DND-41 (cell line): ENCODE results near the gene ADAMTS12.
A peak's percentile ranks its signal among the peaks of the same experiment; 100 is the strongest.

Source experiments
- ATAC-seq: fragments of 200-7000 bp; cut with Tn5 transposase; 3 replicates; pipeline ENCODE4 v1.9.1; 2021; ENCODE audit warnings: low read depth; ENCODE audit not compliant: insufficient read depth
- DNase-seq: peaks from one replicate; pipeline ENCODE4 v3.0.0-alpha.2; 2020
- H2AFZ ChIP-seq: 2 replicates; pipeline ENCODE4 v1.6.0; 2012; ENCODE audit warnings: low read depth, low read length
- H3K27ac ChIP-seq: 2 replicates; pipeline ENCODE4 v1.5.1; 2012; ENCODE audit warnings: low read length, inconsistent platforms
- H3K27me3 ChIP-seq: fragments of 200-600 bp; sonication (generic); 2 replicates; pipeline ENCODE4 v1.6.0; 2012; ENCODE audit warnings: low read length, mild to moderate bottlenecking, inconsistent platforms; ENCODE audit not compliant: insufficient read depth, poor library complexity
- H3K36me3 ChIP-seq: 2 replicates; pipeline ENCODE4 v1.5.1; 2012; ENCODE audit warnings: low read length, inconsistent platforms; ENCODE audit not compliant: insufficient read depth
- H3K4me1 ChIP-seq: 2 replicates; pipeline ENCODE4 v1.5.1; 2012; ENCODE audit warnings: mild to moderate bottlenecking, low read length; ENCODE audit not compliant: insufficient read depth
- H3K4me2 ChIP-seq: 2 replicates; pipeline ENCODE4 v1.6.0; 2012; ENCODE audit warnings: mild to moderate bottlenecking, moderate library complexity, low read length, inconsistent platforms; ENCODE audit not compliant: insufficient read depth
- H3K4me3 ChIP-seq, 2 experiments: fragments of 200-600 bp in 1 of 2; shearing (Covaris generic) in 1 of 2; 2 replicates each; pipeline ENCODE4 v1.5.1; 2012 to 2016; ENCODE audit warnings: inconsistent platforms in 2 of 2, low read length in 2 of 2, mild to moderate bottlenecking in 2 of 2, low read depth in 1 of 2, moderate library complexity in 1 of 2
- H3K79me2 ChIP-seq: 2 replicates; pipeline ENCODE4 v1.6.0; 2012; ENCODE audit warnings: low read length, inconsistent platforms; ENCODE audit not compliant: insufficient read depth
- H3K9ac ChIP-seq: 2 replicates; pipeline ENCODE4 v1.6.0; 2012; ENCODE audit warnings: low read depth, mild to moderate bottlenecking, inconsistent platforms, low read length, moderate library complexity
- H3K9me3 ChIP-seq: 2 replicates; pipeline ENCODE4 v1.5.1; 2012; ENCODE audit warnings: low read length, moderate library complexity, mild to moderate bottlenecking, inconsistent platforms; ENCODE audit not compliant: insufficient read depth, severe bottlenecking
- H4K20me1 ChIP-seq: 2 replicates; pipeline ENCODE4 v1.6.0; 2012; ENCODE audit warnings: low read length; ENCODE audit not compliant: insufficient read depth
- EZH2 ChIP-seq: IDR thresholded peaks from 3 replicates; pipeline ENCODE4 v1.6.1; 2012; ENCODE audit warnings: borderline replicate concordance, low read depth, mild to moderate bottlenecking, moderate library complexity, low read length, inconsistent platforms; ENCODE audit not compliant: severe bottlenecking
- TF ChIP-seq, protein P1 (sequence below): IDR thresholded peaks from 2 replicates; pipeline ENCODE4 v1.5.1; 2012; ENCODE audit warnings: borderline replicate concordance, low read length, moderate library complexity, mild to moderate bottlenecking; ENCODE audit not compliant: poor library complexity, severe bottlenecking; ENCODE audit errors: extremely low read depth

ADAMTS12 gene

DNA sequence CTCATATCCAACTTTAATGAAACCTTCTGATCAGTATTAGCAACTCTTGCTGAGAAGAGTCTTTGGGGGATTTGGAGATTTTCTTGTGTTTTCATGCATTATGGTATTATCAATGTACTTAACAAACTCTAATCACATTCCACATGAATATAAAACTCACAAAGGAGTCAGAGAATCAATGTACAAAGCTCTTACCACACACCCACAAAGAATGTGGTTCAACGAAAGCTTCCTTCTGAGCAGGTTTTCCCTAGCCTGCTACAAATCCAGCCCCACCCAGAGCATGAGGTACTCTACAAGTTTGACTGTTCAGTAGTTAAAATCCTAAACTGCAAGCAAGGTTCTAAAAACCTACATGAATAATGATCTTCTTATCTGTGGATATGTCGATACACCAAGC is 240.9 kb downstream of the ADAMTS12 start:
- Histone ChIP-seq H3K9ac (no peak overlapping the region), H3K4me2 (no peak overlapping the region), H3K9me3 (no peaks in the 10 kb centered on the region), H2AFZ (no peak overlapping the region), H3K4me1 (no peaks in the 10 kb centered on the region), H3K27me3 (no peaks in the 10 kb centered on the region), H4K20me1 (no peaks in the 10 kb centered on the region), H3K36me3 (no peaks in the 10 kb centered on the region), H3K4me3 (no peak overlapping the region), H3K27ac (no peak overlapping the region), H3K79me2 (no peaks in the 10 kb centered on the region)
- TF ChIP-seq, protein P1, sequence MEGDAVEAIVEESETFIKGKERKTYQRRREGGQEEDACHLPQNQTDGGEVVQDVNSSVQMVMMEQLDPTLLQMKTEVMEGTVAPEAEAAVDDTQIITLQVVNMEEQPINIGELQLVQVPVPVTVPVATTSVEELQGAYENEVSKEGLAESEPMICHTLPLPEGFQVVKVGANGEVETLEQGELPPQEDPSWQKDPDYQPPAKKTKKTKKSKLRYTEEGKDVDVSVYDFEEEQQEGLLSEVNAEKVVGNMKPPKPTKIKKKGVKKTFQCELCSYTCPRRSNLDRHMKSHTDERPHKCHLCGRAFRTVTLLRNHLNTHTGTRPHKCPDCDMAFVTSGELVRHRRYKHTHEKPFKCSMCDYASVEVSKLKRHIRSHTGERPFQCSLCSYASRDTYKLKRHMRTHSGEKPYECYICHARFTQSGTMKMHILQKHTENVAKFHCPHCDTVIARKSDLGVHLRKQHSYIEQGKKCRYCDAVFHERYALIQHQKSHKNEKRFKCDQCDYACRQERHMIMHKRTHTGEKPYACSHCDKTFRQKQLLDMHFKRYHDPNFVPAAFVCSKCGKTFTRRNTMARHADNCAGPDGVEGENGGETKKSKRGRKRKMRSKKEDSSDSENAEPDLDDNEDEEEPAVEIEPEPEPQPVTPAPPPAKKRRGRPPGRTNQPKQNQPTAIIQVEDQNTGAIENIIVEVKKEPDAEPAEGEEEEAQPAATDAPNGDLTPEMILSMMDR: no peak
- no peak for TF ChIP-seq EZH2
- DNase-seq: no peak
- ATAC-seq: no peak

DNA sequence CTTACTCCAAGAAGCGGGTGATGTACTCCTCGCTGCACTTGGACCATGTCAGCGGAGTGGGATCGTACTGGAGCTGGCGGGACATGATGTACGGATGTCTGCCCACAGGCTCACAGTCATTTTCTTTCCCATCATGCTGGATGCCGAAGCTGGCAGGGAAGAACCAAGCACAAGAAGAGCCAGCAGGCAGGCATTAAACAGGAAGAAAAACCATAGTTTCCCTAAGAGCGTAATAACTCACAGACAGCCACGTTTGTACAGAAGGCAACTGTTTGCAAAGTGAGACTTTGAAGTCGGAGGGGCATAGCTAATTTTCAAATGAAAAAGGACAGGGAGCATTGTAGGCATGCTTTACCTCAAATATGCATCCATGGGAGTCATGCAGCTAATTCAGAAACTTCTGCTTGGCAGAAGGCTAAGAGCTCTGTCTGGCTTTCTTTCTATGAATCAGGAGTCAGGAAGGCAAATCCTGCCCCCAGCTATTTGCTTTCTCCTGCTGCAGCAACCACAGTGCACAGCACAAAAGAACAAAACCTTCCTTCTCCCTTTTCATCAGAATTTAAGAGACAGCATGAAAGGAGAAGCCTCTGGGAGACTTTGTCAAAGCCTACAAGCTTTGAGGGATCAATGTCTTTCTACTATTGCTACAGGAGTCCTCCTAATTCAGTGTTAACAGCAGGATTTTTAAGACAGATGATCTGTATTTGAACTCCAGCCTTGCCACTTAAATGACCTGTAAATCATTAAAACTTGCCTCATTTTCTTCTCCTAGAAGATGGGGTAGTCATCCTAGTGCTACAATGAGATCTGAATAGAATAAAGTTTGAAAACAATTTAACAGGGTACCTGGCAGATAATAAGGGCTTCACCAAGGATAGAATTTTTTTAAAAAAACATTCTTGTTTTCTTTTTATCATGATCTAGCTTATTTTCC is 242.0 kb downstream of the ADAMTS12 start:
- Histone ChIP-seq H3K4me3 (no peak overlapping the region), H3K4me1 (no peaks in the 10 kb centered on the region), H3K27ac (no peak overlapping the region), H3K4me2 (no peak overlapping the region), H3K9ac (no peak overlapping the region), H3K79me2 (no peaks in the 10 kb centered on the region), H3K9me3 (no peaks in the 10 kb centered on the region), H4K20me1 (no peaks in the 10 kb centered on the region), H2AFZ (no peak overlapping the region), H3K36me3 (no peaks in the 10 kb centered on the region), H3K27me3 (no peaks in the 10 kb centered on the region)
- no peak for ATAC-seq
- no peak for DNase-seq
- TF ChIP-seq, protein P1: no peak

DNA sequence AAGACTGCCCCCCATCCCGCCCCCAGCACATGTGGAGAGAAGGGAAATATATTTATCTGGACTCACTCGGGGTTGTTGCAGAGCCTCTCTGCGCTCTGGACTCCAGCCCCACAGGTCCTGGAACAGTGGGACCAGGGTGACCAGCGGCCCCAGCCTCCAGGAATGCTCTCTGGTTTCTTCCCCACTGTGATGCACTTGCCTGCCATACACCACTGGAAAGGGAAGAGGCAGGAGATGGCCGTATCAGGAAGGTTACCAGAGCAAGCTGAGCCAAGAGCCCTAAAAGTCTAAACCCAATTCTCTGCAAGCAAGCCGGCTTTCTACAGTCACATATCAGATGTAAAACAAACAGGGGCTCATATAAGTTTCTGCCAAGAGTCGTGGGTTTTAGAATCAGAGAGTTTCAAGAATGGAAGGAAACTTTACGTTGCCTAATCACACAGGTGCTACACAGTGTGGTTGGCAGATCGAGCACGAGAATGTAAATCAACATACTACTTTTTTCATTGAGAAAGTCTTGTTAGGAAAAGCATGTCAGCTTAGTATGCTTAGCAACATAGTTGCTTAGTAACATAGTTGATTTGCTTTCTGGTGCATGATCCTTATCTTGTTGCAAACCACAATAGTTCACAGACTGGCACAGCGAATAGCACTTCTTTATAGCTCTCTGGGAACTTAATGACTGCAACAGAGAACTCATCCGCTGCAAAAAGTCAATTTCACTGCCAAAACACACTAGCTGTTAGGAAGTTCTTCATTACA is 249.9 kb downstream of the ADAMTS12 start:
- H3K4me2 ChIP-seq: peak overlapping the region; percentile 19; the same call in 1 of the 2 replicates
- H3K36me3 ChIP-seq: no peaks in the 10 kb centered on the region
- ATAC-seq: peak; percentile 91
- H3K27me3 ChIP-seq: no peaks in the 10 kb centered on the region
- no peak overlapping the region for H3K27ac ChIP-seq
- no peak for DNase-seq
- H3K9me3 ChIP-seq: no peaks in the 10 kb centered on the region
- H3K9ac ChIP-seq: no peak overlapping the region
- no peaks in the 10 kb centered on the region for H4K20me1 ChIP-seq
- no peaks in the 10 kb centered on the region for H3K79me2 ChIP-seq
- no peak overlapping the region for H2AFZ ChIP-seq
- TF ChIP-seq, protein P1: no peak
- no peak for TF ChIP-seq EZH2
- H3K4me3 ChIP-seq: no peak overlapping the region
- peaks cover 13% of the 10 kb centered on the region for H3K4me1 ChIP-seq
